HPDE6-E6E7 (cell line): ENCODE data around the gene MED17.

Source experiments
- DNase-seq: peaks from one replicate; pipeline ENCODE4 v3.0.0; 2011; ENCODE audit warnings: missing footprints; ENCODE audit errors: extremely low spot score

The MED17 gene

GRCh38 chr11:93817426-93818348, 33.6 kb downstream of the MED17 start:
- DNase-seq = no peak

GRCh38 chr11:93819966-93820695, 36.0 kb downstream of the MED17 start:
- no peak for DNase-seq

DNA sequence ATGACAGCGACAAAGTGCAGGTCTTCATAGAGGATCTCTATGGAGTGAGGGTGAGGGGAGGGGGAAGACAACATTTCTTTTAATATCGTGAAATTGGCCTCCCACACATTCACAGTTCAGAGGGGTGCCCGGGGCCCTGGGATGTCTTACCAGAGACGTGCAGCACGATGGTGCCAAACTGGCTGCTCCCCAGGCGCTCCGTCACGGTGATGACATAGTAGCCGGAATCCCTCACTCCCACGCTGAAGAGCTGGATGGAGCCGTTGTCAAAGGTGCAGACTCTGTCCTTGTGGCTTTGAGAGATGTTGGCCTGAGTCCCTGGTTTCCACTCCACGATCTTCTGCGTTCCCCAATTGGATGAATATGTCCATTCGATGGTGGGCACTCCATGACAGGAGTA, 36.8 kb downstream of the MED17 start:
- no peak for DNase-seq

DNA sequence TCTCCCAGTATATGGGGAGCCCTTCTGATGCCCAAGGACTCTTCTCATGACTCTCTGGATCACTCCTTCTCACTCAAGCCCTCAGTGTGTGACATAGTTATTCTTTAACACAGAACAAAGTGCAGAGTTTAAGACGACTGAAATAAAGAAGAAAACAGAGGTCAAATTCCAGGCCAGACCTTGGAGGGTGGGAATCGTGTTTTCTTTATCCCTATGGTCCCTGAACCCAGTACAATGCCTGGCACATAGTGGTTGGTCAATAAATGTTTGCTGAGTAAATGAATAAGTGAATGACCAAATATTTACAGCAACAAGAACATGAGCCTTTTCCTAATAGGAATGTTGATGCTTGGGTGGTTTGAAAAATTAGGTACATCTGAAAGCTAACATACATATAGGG, 37.5 kb downstream of the MED17 start:
- DNase-seq = no peak

GRCh38 chr11:93822359-93822758, 38.3 kb downstream of the MED17 start:
- DNase-seq = no peak

DNA sequence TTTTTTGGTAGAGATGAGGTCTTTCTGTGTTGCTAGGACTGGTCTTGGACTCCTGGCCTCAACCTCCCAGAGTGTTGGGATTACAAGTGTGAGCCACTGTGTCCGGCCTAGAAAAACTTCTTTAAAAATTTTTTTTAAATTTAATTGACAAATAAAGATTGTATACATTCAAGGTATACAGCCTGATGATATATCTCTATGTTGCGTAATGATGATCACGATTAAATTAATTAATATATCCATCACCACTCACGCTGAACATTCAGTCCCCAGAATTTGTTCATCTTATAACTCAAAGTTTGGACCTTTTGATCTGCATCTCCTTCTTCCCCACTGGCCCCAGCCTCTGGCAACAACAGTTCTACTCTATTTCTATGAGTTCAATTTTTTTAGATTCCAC, 39.1 kb downstream of the MED17 start:
- DNase-seq = no peak

DNA sequence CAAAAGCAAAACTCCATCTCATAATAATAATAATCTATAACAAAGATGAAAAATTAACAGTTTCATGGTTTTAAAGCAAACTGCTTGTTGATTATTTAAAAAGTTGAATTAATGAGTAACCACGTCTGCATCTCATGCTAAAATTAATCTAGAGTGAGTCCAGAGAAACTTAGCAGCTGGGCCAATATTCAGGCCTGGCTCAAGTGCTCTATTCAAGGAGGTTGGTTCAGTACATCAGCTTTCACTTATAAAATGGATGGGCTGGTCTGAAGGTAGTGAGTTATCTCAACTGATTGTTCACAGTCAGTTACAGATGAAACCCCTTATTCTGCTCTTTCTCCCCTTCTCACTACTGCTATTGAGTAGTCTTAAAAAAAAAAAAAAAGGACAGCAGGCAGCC, 43.3 kb downstream of the MED17 start:
- DNase-seq = no peak

GRCh38 chr11:93829598-93829997, 45.5 kb downstream of the MED17 start:
- no peak for DNase-seq

DNA sequence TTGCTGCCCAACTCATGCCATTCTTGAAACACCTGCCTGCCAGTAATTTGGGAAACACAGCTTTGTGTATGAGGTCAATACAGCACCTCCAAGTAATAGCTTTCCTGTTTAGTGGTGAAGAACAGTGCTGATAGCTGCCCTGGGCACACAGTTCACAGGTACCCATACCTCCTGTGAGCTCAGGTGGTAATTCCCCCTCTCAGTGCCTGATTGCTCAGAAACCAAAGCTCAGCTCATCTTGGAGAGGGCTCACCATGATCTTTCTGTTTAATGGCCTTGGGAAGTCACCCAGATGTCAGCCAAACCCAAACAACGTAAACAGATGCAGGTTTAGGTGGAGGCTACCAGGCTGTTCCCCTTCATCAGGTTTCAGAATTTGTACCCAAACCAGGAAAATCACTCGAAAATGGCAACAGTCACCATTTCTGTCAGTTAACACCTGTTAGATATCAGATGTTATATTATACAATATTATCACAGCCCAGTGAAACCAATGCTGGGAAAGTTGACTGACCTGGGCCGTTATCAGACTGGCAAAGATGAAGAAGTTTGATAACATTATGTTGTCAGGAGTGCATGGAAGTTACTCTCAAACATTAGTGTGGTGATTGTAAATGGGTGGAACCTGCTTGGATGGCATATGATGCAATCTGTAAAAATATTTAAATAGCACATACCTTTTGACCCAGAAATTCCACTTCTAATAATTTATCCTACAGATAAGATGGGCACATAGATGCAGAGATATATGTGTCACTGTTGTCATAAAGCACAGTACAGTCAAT, 47.5 kb downstream of the MED17 start:
- no peak for DNase-seq

- no peak for DNase-seq
Observed at GRCh38 chr11:93832780-93833179, 48.7 kb downstream of the MED17 start.

- no peak for DNase-seq
Observed at GRCh38 chr11:93838967-93839366, 54.9 kb downstream of the MED17 start.

- DNase-seq = no peak
Observed at GRCh38 chr11:93840180-93840579, 56.1 kb downstream of the MED17 start.

- DNase-seq = no peak
Observed at GRCh38 chr11:93840981-93841380, 56.9 kb downstream of the MED17 start.

- no peak for DNase-seq
Observed at GRCh38 chr11:93841446-93841845, 57.4 kb downstream of the MED17 start.

- DNase-seq = no peak
Observed at GRCh38 chr11:93842034-93842433, 58.0 kb downstream of the MED17 start.

- peak; percentile 80 for DNase-seq
Observed at GRCh38 chr11:93842461-93842860, 58.4 kb downstream of the MED17 start.

- no peak for DNase-seq
Observed at GRCh38 chr11:93843906-93844305, 59.8 kb downstream of the MED17 start.

DNA sequence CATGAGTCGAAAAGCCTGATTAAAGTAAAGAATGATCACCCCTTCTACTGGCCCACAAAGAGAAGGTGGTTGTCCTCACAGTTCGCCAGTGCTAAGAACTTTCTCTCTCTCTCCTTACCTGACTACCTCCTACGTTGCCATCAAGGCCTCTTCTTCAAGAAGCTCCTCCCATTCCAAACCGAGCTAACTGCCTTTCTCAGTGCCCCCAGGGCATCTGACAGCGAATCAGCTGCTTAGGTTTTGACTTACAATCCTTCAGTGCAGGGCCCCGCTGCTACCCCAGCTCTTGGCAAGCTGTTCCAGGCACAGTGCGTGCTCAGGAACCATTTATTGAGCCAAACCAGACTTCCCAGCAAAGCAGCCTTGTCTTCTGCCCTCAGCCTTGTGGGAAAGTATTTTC, 60.5 kb downstream of the MED17 start:
- no peak for DNase-seq

GRCh38 chr11:93845181-93846092, 61.4 kb downstream of the MED17 start:
- DNase-seq = no peak

DNA sequence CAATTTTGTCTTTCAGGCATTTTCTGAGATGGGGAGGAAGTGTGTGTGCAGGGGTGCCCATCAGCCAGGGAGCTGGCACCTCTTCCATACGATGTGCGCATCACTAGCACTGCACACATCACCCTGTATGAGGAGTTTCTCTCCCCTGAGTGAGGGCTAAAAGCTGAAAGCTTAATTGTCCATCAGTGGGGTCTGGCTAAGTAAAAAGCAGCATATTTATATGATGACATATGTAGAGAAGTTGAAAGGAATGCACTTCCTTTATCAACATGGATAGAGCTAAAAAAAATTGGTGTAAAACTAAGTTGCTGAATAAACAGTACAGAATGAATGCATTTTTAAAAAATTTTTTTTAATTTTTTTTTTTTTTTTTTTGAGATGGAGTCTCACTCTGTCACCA, 62.3 kb downstream of the MED17 start:
- DNase-seq = no peak

DNA sequence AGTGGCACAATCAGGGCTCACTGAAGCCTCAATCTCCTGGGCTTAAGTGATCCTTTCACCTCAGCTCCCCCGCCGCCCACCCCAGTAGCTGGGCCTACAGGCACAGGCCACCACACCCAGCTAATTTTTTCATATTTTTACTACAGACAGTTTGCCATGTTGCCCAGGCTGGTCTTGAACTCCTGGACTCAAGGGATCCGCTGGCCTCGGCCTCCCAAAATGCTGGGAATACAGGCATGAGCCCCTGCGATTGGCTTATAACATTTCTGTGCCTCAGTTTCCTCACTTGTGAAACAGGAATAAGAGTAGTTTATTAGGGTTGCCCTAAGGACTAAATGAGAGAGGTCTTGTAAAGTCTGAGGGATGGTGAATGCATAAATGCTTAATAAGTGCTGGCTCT, 65.1 kb downstream of the MED17 start:
- no peak for DNase-seq
